Spleen (tissue), 11 donors: ENCODE results near the gene FNTB. TPM values are rescaled to one million over a fixed set of nuclear protein-coding genes. Genes with fewer than 3 reads are reported as not detected.

Experiments used
- DNase-seq: peaks from one replicate; pipeline ENCODE4 v3.0.0-alpha.2; 2020
- H3K27ac ChIP-seq, 8 donors: fragments of 200-600 bp; sonication (generic) in 7 of 8; 1 replicate in 4 of 8; 2 replicates in 4 of 8; pipeline versions ENCODE4 v1.5.0 to v1.8.0; 2016 to 2021; ENCODE audit warnings: inconsistent platforms in 4 of 8, mild to moderate bottlenecking in 4 of 8, moderate library complexity in 1 of 8
- H3K27me3 ChIP-seq, 7 donors: fragments of 200-600 bp; sonication (generic) in 6 of 7; replicated peaks in 1 of 7; 1 replicate in 4 of 7; 2 replicates in 3 of 7; pipeline versions ENCODE4 v1.5.0 to v1.8.0; 2016 to 2021; ENCODE audit warnings: inconsistent platforms in 3 of 7, mild to moderate bottlenecking in 1 of 7
- H3K36me3 ChIP-seq, 6 donors: fragments of 200-600 bp; sonication (generic) in 5 of 6; 1 replicate in 4 of 6; 2 replicates in 2 of 6; pipeline versions ENCODE4 v1.5.0 to v1.8.0; 2016 to 2021; ENCODE audit warnings: inconsistent platforms in 2 of 6
- H3K4me1 ChIP-seq, 6 donors: fragments of 200-600 bp; sonication (generic) in 5 of 6; 1 replicate in 3 of 6; 2 replicates in 3 of 6; pipeline versions ENCODE4 v1.5.0 to v1.8.0; 2016 to 2021; ENCODE audit warnings: inconsistent platforms in 3 of 6
- H3K4me3 ChIP-seq, 8 donors: fragments of 200-600 bp; sonication (generic) in 7 of 8; 1 replicate in 4 of 8; 2 replicates in 4 of 8; pipeline versions ENCODE4 v1.5.0 to v1.8.0; 2016 to 2021; ENCODE audit warnings: inconsistent platforms in 4 of 8, mild to moderate bottlenecking in 4 of 8, moderate library complexity in 2 of 8
- H3K9me3 ChIP-seq, 8 donors: fragments of 200-600 bp; sonication (generic) in 7 of 8; 1 replicate in 4 of 8; 2 replicates in 4 of 8; pipeline versions ENCODE4 v1.5.0 to v1.8.0; 2016 to 2021; ENCODE audit warnings: inconsistent platforms in 4 of 8
- CTCF ChIP-seq, 11 experiments: fragments of 200-600 bp in 7 of 11; fragments of 450-650 bp in 4 of 11; sonication (generic) in 4 of 11; IDR thresholded peaks in 8 of 11; conservative IDR thresholded peaks in 3 of 11; 1 replicate in 7 of 11; 2 replicates in 4 of 11; pipeline versions ENCODE4 v1.4.0 to v1.8.0; 2016 to 2021; ENCODE audit warnings: antibody characterized with exemption in 11 of 11, inconsistent platforms in 4 of 11, mild to moderate bottlenecking in 1 of 11
- POLR2A ChIP-seq, 3 donors: fragments of 450-650 bp; IDR thresholded peaks; one replicate each; pipeline ENCODE4 v1.5.1; 2017; ENCODE audit warnings: antibody characterized with exemption in 3 of 3, mild to moderate bottlenecking in 1 of 3
- POLR2AphosphoS5 ChIP-seq, 3 donors: sonication (generic); formaldehyde crosslinking; IDR thresholded peaks; one replicate each; pipeline ENCODE4 v1.5.1; 2017; ENCODE audit warnings: antibody characterized with exemption in 3 of 3
- WGBS, 5 donors: extraction: QIAGEN DNeasy Blood & Tissue Kit in 3 of 5; methylation state at CpG; one replicate each; pipeline versions ENCODE4 v1.1.5 to v1.1.7; 2013 to 2018; 5-methylcytosine and 5-hydroxymethylcytosine counted together
- intact Hi-C: fragments of 100-400 bp; cut with DNase I; formaldehyde crosslinking; loops from one replicate; pipeline ENCODE4 v1.15.0; 2023; ENCODE audit warnings: low total_unique reads
- polyA plus RNA-seq, 3 donors: library from polyadenylated mRNA; stranded (reverse); fragments of 200-250 nt; gene quantifications; one replicate each; pipeline ENCODE4 v1.2.1, GENCODE V29; 2013
- total RNA-seq, 7 donors: library from RNA; depleted of rRNA in 3 of 7; stranded (reverse); fragments of >200 nt in 3 of 7; fragmentation: NEBNext Ultra II Directional in 4 of 7; extraction: Animal tissue kit (Norgen Biotek cat#: 25700) in 4 of 7; gene quantifications; one replicate each; pipeline versions ENCODE4 v1.1.0 to v1.2.1, GENCODE V29; 2016 to 2021
- donor health status: healthy with polysubstance abuse.
- donor health status: DM: no; HTN: no; CAD: no; lungs with moderate emphysema.
- donor health status: DM: no; HTN: no; CAD: no.
- donor health status: Bipolar disorder and iron deficiency.
- donor health status: healthy.
- donor health status: DM: no; HTN: no; CAD: no.
- donor health status: DM: yes; HTN: yes; CAD: no.

Gene FNTB
- total and polyA plus RNA-seq, 10 donors: 4.7 to 17.0 (median 10.0) TPM

- Histone ChIP-seq H3K36me3 (peaks cover 0 to 64% (median 10%) of the 10 kb centered on the region in 6 donors), H3K27me3 (no peaks in the 10 kb centered on the region), H3K9me3 (no peaks in the 10 kb centered on the region), H3K4me3 (no peak overlapping the region), H3K4me1 (peaks cover 0 to 11% (median 1%) of the 10 kb centered on the region in 6 donors), H3K27ac (no peak overlapping the region)
- 87 to 100% (median 91%) methylated on average over 1 of the region's 1 CpG for WGBS, 5 donors
- DNase-seq: no peak
- intact Hi-C loops: no loop called here
- no peak for TF ChIP-seq POLR2AphosphoS5 (IDR thresholded peaks at IDR 0.05)
- no peak for TF ChIP-seq POLR2A (IDR thresholded peaks at IDR 0.05)
- TF ChIP-seq CTCF (IDR thresholded peaks at IDR 0.05 in 8 of 11, conservative IDR thresholded peaks at IDR 0.05 in 3 of 11): no peak
These were observed 20.5 kb downstream of the FNTB start for GRCh38 chr14:65007202-65007601.

- intact Hi-C loops: no loop called here
- TF ChIP-seq POLR2AphosphoS5 (IDR thresholded peaks at IDR 0.05): no peak
- no peak for TF ChIP-seq CTCF (IDR thresholded peaks at IDR 0.05 in 8 of 11, conservative IDR thresholded peaks at IDR 0.05 in 3 of 11)
- no peak for TF ChIP-seq POLR2A (IDR thresholded peaks at IDR 0.05)
- DNase-seq: no peak
- WGBS, 5 donors: 92 to 99% (median 94%) methylated on average over 5 of the region's 5 CpGs
- no peaks in the 10 kb centered on the region for H3K27me3 ChIP-seq
- no peak overlapping the region for H3K27ac ChIP-seq
- peaks cover 0 to 12% (median 0%) of the 10 kb centered on the region in 6 donors for H3K4me1 ChIP-seq
- H3K36me3 ChIP-seq: peaks cover 0 to 81% (median 16%) of the 10 kb centered on the region in 6 donors
- no peaks in the 10 kb centered on the region for H3K9me3 ChIP-seq
- no peak overlapping the region for H3K4me3 ChIP-seq
These were observed 23.7 kb downstream of the FNTB start for GRCh38 chr14:65010211-65010931.

- TF ChIP-seq CTCF (IDR thresholded peaks at IDR 0.05 in 8 of 11, conservative IDR thresholded peaks at IDR 0.05 in 3 of 11) (no peak), POLR2A (IDR thresholded peaks at IDR 0.05) (no peak), POLR2AphosphoS5 (IDR thresholded peaks at IDR 0.05) (no peak)
- Histone ChIP-seq H3K9me3 (no peaks in the 10 kb centered on the region), H3K36me3 (peaks cover 0 to 82% (median 22%) of the 10 kb centered on the region in 6 donors), H3K4me1 (peaks cover 0 to 12% (median 0%) of the 10 kb centered on the region in 6 donors), H3K27ac (no peak overlapping the region), H3K4me3 (no peak overlapping the region), H3K27me3 (no peaks in the 10 kb centered on the region)
- intact Hi-C loops: no loop called here
- WGBS, 5 donors: 85 to 94% (median 91%) methylated on average over 10 of the region's 10 CpGs
- DNase-seq: no peak
These were observed 24.8 kb downstream of the FNTB start for GRCh38 chr14:65011538-65011937.

GRCh38 chr14:65012353-65012752 is 25.7 kb downstream of the FNTB start:
- WGBS, 5 donors: 85 to 95% (median 90%) methylated on average over 4 of the region's 4 CpGs
- TF ChIP-seq CTCF (IDR thresholded peaks at IDR 0.05 in 8 of 11, conservative IDR thresholded peaks at IDR 0.05 in 3 of 11): no peak
- TF ChIP-seq POLR2A (IDR thresholded peaks at IDR 0.05): no peak
- no peak for TF ChIP-seq POLR2AphosphoS5 (IDR thresholded peaks at IDR 0.05)
- DNase-seq: no peak
- intact Hi-C loops: no loop called here
- Histone ChIP-seq H3K27me3 (no peaks in the 10 kb centered on the region), H3K9me3 (no peaks in the 10 kb centered on the region), H3K27ac (no peak overlapping the region), H3K36me3 (peaks cover 0 to 89% (median 22%) of the 10 kb centered on the region in 6 donors), H3K4me3 (no peak overlapping the region), H3K4me1 (peaks cover 0 to 12% (median 0%) of the 10 kb centered on the region in 6 donors)
